Activated T-helper 17 cell treated with anti-CD3 and anti-CD28 coated beads, Interleukin-2, amount 50 U/mL, for 72 hours (primary cell): ENCODE measurements around the gene ZNF549. TPM values are rescaled to one million over a fixed set of nuclear protein-coding genes. Genes with fewer than 3 reads are reported as not detected.

Source experiments
- ATAC-seq: fragments of 150-1000 bp; cut with Tn5 transposase; replicated peaks from 2 replicates; pipeline ENCODE4 v1.10.0; 2021; ENCODE audit warnings: mild to moderate bottlenecking, moderate library complexity
- H3K27ac Mint-ChIP-seq: one replicate; pipeline ENCODE4 v1.8.0; 2022; ENCODE audit warnings: mixed read lengths
- H3K27me3 Mint-ChIP-seq: one replicate; pipeline ENCODE4 v1.8.0; 2022; ENCODE audit warnings: mixed read lengths
- H3K36me3 Mint-ChIP-seq: one replicate; pipeline ENCODE4 v1.8.0; 2022; ENCODE audit warnings: low read depth, mild to moderate bottlenecking, mixed read lengths
- H3K4me1 Mint-ChIP-seq: one replicate; pipeline ENCODE4 v1.8.0; 2022; ENCODE audit warnings: mixed read lengths
- H3K4me3 Mint-ChIP-seq: one replicate; pipeline ENCODE4 v1.8.0; 2022; ENCODE audit warnings: mild to moderate bottlenecking, mixed read lengths
- H3K9me3 Mint-ChIP-seq: one replicate; pipeline ENCODE4 v1.8.0; 2022; ENCODE audit warnings: mixed read lengths
- total RNA-seq, 2 donors: library from RNA; stranded (reverse); gene quantifications; one replicate each; pipeline ENCODE4 v1.2.3, GENCODE V29; 2022

Gene ZNF549
- total RNA-seq, 2 donors from 2014 or later: 3.2 to 4.9 TPM

DNA sequence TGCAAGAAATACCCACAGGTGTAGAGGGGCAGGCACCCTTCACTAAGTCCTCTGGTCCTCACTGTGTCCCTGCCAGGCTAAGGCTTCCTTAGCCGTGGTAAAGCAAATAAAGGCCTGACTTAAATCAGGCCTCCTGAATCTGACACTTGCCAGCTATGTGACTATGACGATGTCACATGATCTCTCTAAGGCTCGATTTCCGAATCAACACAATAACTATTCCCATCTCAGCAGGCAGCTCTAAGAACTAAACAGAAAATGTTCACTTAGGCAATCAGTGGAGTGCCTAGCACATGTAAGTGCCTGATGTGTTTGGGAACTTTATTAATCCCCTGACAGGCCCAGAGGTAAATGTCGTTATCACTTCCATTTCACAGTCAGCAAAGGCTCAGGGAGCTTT lies 30.5 kb downstream of the ZNF549 start:
- Mint-ChIP-seq H3K27me3 (no peaks in the 10 kb centered on the region), H3K27ac (peak overlapping the region; percentile 94), H3K36me3 (peaks cover 44% of the 10 kb centered on the region), H3K4me3 (peak overlapping the region; percentile 93), H3K4me1 (peaks cover 23% of the 10 kb centered on the region), H3K9me3 (peaks cover 15% of the 10 kb centered on the region)
- no peak for ATAC-seq

DNA sequence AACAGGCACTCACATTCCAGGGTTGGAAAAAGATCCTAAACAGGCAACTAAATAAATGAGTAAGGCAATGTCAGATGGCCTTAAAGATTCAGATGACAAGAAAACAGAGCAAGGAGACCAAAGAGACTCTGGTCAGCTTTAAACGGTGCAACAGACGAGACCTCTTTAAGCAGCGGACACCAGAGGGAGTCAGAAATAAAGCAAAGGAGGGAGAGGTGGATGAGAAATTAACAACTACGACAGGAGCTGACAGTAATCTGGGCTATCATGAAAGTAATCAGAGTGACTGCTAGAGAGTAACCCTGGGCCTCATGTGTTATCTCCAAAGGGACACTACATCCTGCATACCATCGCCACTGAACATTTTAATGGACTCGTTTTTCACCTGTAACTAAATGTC lies 31.4 kb downstream of the ZNF549 start:
- Mint-ChIP-seq H3K27me3 (no peaks in the 10 kb centered on the region), H3K27ac (peak overlapping the region; percentile 94), H3K36me3 (peaks cover 35% of the 10 kb centered on the region), H3K9me3 (peaks cover 14% of the 10 kb centered on the region), H3K4me3 (peak overlapping the region; percentile 93), H3K4me1 (peaks cover 23% of the 10 kb centered on the region)
- no peak for ATAC-seq

DNA sequence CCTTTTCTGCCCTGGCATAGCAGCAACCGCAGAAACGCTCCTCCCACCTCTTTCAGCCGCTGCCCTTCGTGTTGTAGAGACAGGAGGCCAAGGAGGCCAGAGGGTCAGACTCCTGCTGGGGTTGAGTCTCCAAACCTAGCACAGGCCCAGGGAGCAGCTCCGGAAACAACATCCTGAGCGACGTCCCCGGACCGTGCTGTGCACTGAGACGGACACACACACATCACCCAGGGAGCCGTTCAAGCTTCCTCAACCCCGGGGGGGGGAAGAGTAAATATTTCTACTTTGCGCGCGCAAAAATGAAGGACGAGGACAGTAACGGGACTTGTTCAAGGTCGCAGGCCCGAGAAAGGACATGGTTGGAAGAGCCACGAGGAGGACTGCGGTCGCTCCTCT lies 31.9 kb downstream of the ZNF549 start:
- peaks cover 23% of the 10 kb centered on the region for H3K4me1 Mint-ChIP-seq
- peaks cover 30% of the 10 kb centered on the region for H3K36me3 Mint-ChIP-seq
- peak overlapping the region; percentile 94 for H3K27ac Mint-ChIP-seq
- ATAC-seq: peak; percentile 37
- peak overlapping the region; percentile 93 for H3K4me3 Mint-ChIP-seq
- H3K27me3 Mint-ChIP-seq: no peaks in the 10 kb centered on the region
- peaks cover 17% of the 10 kb centered on the region for H3K9me3 Mint-ChIP-seq

DNA sequence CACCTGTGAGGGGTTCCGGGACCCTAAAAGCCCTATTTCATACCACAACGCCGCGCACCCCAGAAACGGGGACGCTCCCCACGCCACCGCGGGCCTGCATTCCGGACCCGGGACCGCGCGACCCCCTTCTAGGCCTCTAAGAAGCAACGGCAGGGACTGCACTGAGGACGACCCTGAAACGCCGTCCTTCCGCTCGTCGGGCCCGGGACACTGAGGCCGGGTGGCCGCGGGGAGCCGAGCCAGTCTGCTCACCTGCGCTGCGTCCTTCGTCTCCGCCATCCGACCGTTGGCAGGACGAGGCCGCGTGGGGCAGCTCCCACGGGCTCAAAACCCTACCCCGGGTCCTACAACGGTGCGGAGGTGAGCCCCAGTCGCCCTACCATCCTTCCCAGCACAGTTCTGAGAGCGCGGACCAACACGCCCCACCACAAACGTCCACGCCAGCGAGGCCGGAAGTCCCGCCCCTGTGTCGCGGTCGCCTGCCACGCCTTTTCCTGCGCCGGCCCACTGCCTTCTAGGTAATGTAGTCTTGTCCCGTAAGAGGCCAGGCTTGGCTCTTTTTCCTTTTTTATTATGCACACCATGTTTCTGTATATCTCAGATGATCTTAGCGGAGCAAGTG lies 32.4 kb downstream of the ZNF549 start, which contains the start of gene ZNF550:
Gene ZNF550 (minus strand): TSS at position 460 of the 622 bp plus-strand sequence. CDS start 181 bp downstream, at position 279.
- H3K4me3 Mint-ChIP-seq: peak within 1 kb of the TSS; percentile 93
- peaks cover 17% of the 10 kb centered on the region for H3K9me3 Mint-ChIP-seq
- H3K27me3 Mint-ChIP-seq: no peaks in the 10 kb centered on the region
- peak; percentile 100 for ATAC-seq
- peak within 1 kb of the TSS; percentile 94 for H3K27ac Mint-ChIP-seq
- peaks cover 25% of the 10 kb centered on the region for H3K36me3 Mint-ChIP-seq
- H3K4me1 Mint-ChIP-seq: peaks cover 23% of the 10 kb centered on the region

DNA sequence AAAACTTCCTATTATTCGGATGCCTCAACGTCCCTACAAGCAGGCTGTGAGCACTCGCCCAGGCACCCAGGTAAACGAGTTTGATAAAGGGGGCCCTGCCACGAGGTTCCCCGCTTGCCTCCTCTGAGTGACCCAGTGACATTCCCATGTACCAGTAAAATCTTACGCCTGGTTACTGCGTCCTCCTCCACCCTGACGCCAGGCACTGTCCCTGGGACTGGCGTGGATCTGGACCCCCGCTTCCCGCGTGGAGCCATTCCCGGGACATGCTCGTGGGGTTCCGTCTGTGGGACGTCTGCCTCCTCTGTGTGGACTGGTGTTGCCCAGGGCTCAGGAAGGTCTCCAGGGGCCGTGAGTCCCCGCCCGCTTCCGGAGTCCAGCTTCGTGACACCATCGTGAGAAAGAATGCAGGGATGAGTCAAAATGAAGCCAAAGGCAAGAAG lies 32.9 kb downstream of the ZNF549 start:
- peak; percentile 6 for ATAC-seq
- Mint-ChIP-seq H3K9me3 (peaks cover 15% of the 10 kb centered on the region), H3K36me3 (peaks cover 20% of the 10 kb centered on the region)

DNA sequence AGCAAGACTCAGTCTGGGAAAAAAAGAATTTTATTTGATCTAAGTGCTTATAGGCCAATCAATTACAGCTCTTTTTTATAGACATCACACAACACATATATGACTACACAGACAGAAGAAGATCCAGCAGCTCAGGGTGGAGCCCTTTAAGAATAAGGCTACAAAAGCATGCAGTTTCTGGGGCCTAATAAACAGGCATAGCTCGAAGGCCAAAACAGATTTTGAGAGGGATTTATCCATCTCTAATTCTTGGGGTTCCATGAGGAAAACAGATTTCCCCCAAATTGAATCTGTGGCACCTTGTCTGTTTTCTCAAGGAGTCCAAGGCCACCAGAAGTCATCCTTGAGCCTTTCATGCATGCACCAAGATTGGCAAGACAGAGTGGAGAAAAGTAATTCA lies 36.4 kb downstream of the ZNF549 start:
- Mint-ChIP-seq H3K36me3 (peaks cover 6% of the 10 kb centered on the region), H3K4me1 (peaks cover 10% of the 10 kb centered on the region), H3K9me3 (peaks cover 34% of the 10 kb centered on the region), H3K27me3 (peaks cover 3% of the 10 kb centered on the region), H3K27ac (no peak overlapping the region), H3K4me3 (no peak overlapping the region)
- no peak for ATAC-seq

More for the DNA sequence above, 32.9 kb downstream of the ZNF549 start:
- Mint-ChIP-seq H3K27me3 (no peaks in the 10 kb centered on the region), H3K4me3 (peak overlapping the region; percentile 93), H3K27ac (peak overlapping the region; percentile 94), H3K4me1 (peaks cover 23% of the 10 kb centered on the region)

DNA sequence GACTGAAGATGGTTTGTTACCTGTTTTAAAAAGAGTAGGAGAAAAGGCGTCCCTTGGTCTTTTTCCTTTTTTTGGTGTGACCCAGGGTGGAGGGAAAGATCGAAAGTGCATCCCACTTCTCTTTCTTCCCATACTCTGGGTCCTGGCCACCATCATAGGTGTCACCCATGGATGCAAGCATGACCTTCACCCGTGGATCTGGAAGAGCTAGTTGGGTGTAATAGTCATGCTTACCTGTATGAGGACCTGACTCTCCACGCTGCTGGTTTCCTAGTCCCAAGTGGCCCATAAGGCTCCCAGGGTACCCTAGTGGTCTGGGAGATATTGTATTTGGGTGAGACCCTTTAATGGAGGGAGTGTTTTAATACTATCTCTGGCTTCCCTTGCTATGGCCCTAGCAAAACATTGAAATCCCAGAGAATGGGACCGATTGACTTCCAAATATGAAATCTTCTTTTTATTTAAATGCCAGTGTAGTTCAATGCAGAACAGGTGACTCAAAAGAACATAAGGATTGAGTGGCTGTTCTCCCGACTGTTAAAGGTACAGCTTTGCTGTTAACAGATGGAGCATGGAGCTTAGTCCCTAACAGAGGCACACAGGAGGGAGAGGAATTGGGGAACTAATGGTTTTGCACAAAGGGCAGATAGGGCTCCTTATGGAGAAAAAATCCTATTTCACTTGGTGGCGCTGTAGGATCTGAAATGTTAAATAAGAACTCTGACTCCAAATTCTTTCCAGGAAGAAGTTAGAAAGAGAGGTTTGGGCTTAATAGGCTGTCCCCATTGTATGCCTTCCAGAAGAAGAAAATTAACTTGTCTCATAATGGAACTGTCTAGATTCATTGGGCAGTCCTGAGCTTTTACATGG lies 39.5 kb downstream of the ZNF549 start:
- Mint-ChIP-seq H3K4me1 (no peaks in the 10 kb centered on the region), H3K27me3 (peaks cover 3% of the 10 kb centered on the region), H3K9me3 (peaks cover 39% of the 10 kb centered on the region), H3K27ac (no peak overlapping the region), H3K36me3 (no peaks in the 10 kb centered on the region), H3K4me3 (no peak overlapping the region)
- ATAC-seq: no peak

DNA sequence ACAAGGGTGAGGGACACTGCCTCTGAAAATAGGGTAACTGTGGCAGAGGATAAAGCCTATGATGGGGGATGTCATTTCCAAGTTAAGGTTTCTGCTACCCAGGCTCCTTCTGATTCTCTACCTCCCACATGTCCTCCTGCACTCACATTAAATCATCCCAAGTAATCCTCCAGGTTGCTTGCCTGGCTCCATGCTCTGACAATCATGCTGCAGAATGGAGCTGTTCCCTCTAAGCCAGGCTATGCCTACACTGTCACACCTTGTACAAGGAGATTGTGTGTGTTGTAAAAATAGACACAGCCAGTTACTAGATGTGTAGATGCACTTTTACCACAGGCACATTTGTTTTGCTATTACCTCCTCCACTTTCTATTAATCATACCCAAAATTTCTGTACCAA lies 43.6 kb downstream of the ZNF549 start:
- peaks cover 38% of the 10 kb centered on the region for H3K36me3 Mint-ChIP-seq
- peaks cover 33% of the 10 kb centered on the region for H3K9me3 Mint-ChIP-seq
- ATAC-seq: no peak
- H3K27ac Mint-ChIP-seq: no peak overlapping the region
- no peaks in the 10 kb centered on the region for H3K4me1 Mint-ChIP-seq
- H3K27me3 Mint-ChIP-seq: peaks cover 1% of the 10 kb centered on the region
- no peak overlapping the region for H3K4me3 Mint-ChIP-seq

DNA sequence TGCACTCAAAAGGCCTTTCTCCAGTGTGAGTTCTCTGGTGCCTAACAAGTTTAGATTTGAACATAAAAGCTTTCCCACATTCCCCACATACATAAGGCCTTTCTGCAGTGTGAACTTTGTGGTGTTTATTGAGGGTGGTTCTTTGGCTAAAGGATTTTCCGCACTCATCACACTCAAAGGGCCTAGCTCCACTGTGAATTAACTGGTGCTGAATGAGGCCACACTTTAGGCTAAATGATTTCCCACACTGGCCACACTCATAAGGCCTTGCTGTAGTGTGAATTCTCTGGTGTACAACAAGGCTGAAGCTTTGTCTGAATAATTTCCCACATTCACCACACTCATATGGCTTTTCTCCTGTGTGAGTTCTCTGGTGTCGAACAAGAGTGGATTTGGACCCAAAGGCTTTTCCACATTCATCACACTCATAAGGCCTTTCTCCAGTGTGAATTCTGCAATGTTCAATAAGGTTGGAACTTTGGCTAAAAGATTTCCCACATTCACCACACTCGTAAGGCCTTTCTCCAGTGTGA lies 45.3 kb downstream of the ZNF549 start:
- H3K9me3 Mint-ChIP-seq: peaks cover 30% of the 10 kb centered on the region
- no peaks in the 10 kb centered on the region for H3K27me3 Mint-ChIP-seq
- H3K4me1 Mint-ChIP-seq: peaks cover 6% of the 10 kb centered on the region
- H3K27ac Mint-ChIP-seq: no peak overlapping the region
- peaks cover 56% of the 10 kb centered on the region for H3K36me3 Mint-ChIP-seq
- H3K4me3 Mint-ChIP-seq: no peak overlapping the region
- ATAC-seq: no peak

DNA sequence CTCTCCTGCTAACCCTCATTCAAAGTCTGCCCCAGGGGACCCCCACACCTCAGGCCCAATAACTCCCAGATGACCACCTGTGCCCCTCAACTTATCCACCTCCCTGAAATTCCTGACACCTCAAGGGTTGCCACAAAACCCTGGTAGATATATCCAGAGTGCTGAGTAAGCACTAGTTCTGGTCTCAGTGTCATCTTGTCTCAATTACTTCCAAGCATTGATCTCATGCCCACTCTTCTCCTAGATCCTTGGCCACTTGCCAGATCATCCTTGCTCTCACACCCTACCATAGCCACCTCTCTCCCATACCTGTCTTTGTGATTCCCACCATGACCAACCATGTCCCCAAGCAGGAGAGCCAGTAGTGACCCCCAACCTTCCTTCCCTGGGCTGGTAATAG lies 49.5 kb downstream of the ZNF549 start:
- Mint-ChIP-seq H3K4me3 (no peak overlapping the region), H3K4me1 (peaks cover 10% of the 10 kb centered on the region), H3K36me3 (peaks cover 60% of the 10 kb centered on the region), H3K27me3 (no peaks in the 10 kb centered on the region), H3K9me3 (peaks cover 17% of the 10 kb centered on the region), H3K27ac (no peak overlapping the region)
- ATAC-seq: no peak

DNA sequence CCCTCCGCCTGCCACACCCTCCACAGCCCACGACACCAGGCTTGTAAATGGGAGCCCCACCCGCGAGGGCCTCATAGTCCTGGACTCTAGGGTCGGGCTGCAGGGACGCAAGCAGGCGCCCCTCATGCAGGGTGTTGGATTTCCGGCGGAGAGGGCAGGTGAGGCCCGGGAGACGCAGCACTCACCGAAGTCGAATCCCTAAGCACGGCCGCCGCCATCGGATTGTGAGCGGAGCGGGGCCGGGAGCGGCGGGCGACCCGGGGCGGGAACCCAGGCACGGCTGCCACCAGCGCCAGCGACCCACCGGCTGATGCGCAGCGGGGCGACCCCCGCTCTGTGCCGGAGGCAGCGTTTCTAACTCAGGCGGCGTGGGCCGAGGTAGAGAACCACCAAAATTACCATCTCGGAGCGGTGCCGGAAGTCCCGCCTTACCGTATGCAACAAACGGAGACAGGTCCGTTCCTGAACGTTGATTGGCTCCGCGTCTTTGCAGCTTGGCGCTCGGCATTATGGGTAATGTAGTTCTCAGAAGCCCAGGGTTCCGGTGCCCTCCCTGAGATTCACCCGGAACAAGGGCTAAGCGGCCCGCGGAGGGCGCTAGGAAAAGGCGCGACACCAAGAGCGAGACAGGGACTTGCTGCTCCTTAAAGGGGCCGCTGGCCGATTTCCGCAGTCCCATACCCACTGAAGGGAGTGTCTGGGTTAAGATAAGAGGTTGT lies 51.5 kb downstream of the ZNF549 start, which contains the start of gene ZNF416:
Gene ZNF416 (minus strand): TSS at position 425 of the 719 bp plus-strand sequence. CDS start 207 bp downstream, at position 218.
- H3K27me3 Mint-ChIP-seq: no peaks in the 10 kb centered on the region
- H3K9me3 Mint-ChIP-seq: peaks cover 17% of the 10 kb centered on the region
- ATAC-seq: peak; percentile 98
- H3K27ac Mint-ChIP-seq: peak within 1 kb of the TSS; percentile 76
- H3K36me3 Mint-ChIP-seq: peaks cover 42% of the 10 kb centered on the region
- H3K4me1 Mint-ChIP-seq: peaks cover 10% of the 10 kb centered on the region
- peak within 1 kb of the TSS; percentile 77 for H3K4me3 Mint-ChIP-seq

DNA sequence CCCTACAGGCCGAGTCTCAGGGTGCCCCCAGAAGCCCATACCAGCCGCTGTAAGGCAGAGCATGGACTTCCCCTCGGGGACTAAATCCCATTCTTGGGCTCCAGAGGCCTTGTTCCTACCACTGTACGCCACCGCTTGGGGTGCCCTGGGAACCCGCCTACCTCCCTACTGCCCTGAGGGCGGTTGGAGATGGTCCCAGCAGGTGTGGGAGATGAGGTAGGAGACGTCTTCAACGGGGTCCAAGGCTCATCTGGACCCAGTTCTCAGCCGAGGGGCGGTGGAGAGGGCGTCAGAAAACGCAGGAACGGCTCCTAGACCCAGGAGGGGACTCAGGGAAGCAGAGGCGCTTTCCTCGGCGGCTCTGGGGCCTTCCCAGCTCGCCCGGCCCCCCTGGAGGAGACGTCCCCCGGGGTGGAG lies 56.0 kb downstream of the ZNF549 start:
- Mint-ChIP-seq H3K36me3 (peaks cover 28% of the 10 kb centered on the region), H3K9me3 (peaks cover 19% of the 10 kb centered on the region), H3K4me3 (peak overlapping the region; percentile 92), H3K27me3 (no peaks in the 10 kb centered on the region), H3K27ac (no peak overlapping the region), H3K4me1 (no peaks in the 10 kb centered on the region)
- ATAC-seq: no peak

DNA sequence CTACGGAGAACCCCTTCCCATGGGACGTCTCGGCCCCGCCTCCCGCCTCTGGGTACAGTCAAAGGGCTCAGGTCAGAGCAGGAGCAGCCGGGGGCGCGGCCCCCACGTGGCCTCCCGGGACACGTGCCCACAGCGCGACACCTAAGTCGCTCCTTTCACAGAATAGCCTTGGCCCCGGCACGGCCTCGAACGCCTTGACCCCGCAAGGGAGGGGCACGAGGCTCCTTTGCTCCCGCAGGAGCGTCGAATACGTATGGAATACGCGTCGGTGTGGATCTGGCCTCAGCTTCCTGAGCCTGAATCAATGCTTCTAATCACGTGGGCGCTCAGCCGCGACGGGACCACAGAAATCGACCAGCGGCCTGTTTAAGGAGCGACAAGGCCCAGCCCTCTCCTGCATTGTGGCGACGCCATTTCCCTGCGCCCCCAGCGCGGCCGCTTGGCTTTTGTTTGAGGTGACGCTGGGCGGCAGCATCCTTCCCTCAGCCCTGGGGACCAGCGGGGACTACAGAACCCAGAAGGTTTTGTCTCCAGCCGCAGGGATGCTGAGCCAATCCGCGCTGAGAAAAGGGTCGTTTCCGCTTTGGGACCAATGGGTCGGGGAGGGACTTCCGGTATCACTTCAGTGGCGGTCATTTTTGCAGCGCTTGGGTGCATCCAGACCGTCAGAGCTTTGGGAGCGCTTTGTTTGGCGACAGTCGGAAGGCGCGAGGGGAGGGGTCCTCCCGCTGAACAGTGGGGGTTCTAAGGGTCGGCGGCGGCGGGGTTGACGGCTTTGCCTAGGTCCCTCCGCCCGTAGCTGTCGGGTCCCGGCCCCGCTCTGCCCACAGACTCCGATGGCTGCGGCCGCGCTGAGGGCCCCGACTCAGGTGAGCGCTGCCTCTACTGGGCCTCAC lies 56.6 kb downstream of the ZNF549 start, which contains the start of gene ZIK1:
Gene ZIK1 (plus strand): TSS at position 625 of the 896 bp plus-strand sequence. CDS start 212 bp downstream, at position 837.
- no peaks in the 10 kb centered on the region for H3K4me1 Mint-ChIP-seq
- H3K9me3 Mint-ChIP-seq: peaks cover 21% of the 10 kb centered on the region
- H3K27ac Mint-ChIP-seq: peak within 1 kb of the TSS; percentile 85
- H3K27me3 Mint-ChIP-seq: no peaks in the 10 kb centered on the region
- peaks cover 35% of the 10 kb centered on the region for H3K36me3 Mint-ChIP-seq
- H3K4me3 Mint-ChIP-seq: peak within 1 kb of the TSS; percentile 92
- peak; percentile 91 for ATAC-seq
